KOPT-K1 (cell line): ENCODE data around the gene SLC12A8.

Experiments used
- H3K27ac ChIP-seq: fragments of 200-600 bp; sonication (generic); 2 replicates; pipeline ENCODE4 v1.5.1; 2016; ENCODE audit warnings: antibody characterized with exemption, mild to moderate bottlenecking, low read depth, low read length; ENCODE audit not compliant: poor library complexity, severe bottlenecking
- H3K36me3 ChIP-seq: fragments of 200-600 bp; sonication (generic); 2 replicates; pipeline ENCODE4 v1.5.1; 2017; ENCODE audit warnings: antibody characterized with exemption, mild to moderate bottlenecking, low read length, moderate library complexity; ENCODE audit not compliant: insufficient read depth
- H3K9me3 ChIP-seq: fragments of 200-600 bp; sonication (generic); 2 replicates; pipeline ENCODE4 v1.5.1; 2017; ENCODE audit warnings: antibody characterized with exemption, low read length, mild to moderate bottlenecking; ENCODE audit not compliant: insufficient read depth, poor library complexity, severe bottlenecking

The SLC12A8 gene

GRCh38 chr3:125157183-125157582 lies 55.4 kb downstream of the SLC12A8 start:
- Histone ChIP-seq H3K36me3 (no peaks in the 10 kb centered on the region), H3K27ac (no peak overlapping the region), H3K9me3 (no peaks in the 10 kb centered on the region)

- H3K9me3 ChIP-seq: no peaks in the 10 kb centered on the region
- H3K36me3 ChIP-seq: no peaks in the 10 kb centered on the region
- no peak overlapping the region for H3K27ac ChIP-seq
These were observed 56.1 kb downstream of the SLC12A8 start for GRCh38 chr3:125156456-125156855.

GRCh38 chr3:125154800-125155269 lies 57.7 kb downstream of the SLC12A8 start:
- Histone ChIP-seq H3K27ac (no peak overlapping the region), H3K9me3 (no peaks in the 10 kb centered on the region)

GRCh38 chr3:125154110-125154509 lies 58.4 kb downstream of the SLC12A8 start:
- no peaks in the 10 kb centered on the region for H3K36me3 ChIP-seq
- H3K27ac ChIP-seq: no peak overlapping the region
- no peaks in the 10 kb centered on the region for H3K9me3 ChIP-seq

More at GRCh38 chr3:125154800-125155269, 57.7 kb downstream of the SLC12A8 start:
- no peaks in the 10 kb centered on the region for H3K36me3 ChIP-seq

- H3K9me3 ChIP-seq: no peaks in the 10 kb centered on the region
- no peak overlapping the region for H3K27ac ChIP-seq
- H3K36me3 ChIP-seq: no peaks in the 10 kb centered on the region
These were observed 59.6 kb downstream of the SLC12A8 start for GRCh38 chr3:125152951-125153350.

GRCh38 chr3:125151916-125152315 lies 60.6 kb downstream of the SLC12A8 start:
- Histone ChIP-seq H3K36me3 (no peaks in the 10 kb centered on the region), H3K9me3 (no peaks in the 10 kb centered on the region), H3K27ac (no peak overlapping the region)

- Histone ChIP-seq H3K36me3 (no peaks in the 10 kb centered on the region), H3K9me3 (no peaks in the 10 kb centered on the region), H3K27ac (no peak overlapping the region)
These were observed 61.1 kb downstream of the SLC12A8 start for GRCh38 chr3:125151442-125151817.

GRCh38 chr3:125150525-125151441 lies 61.8 kb downstream of the SLC12A8 start:
- no peaks in the 10 kb centered on the region for H3K36me3 ChIP-seq
- no peak overlapping the region for H3K27ac ChIP-seq
- H3K9me3 ChIP-seq: no peaks in the 10 kb centered on the region

GRCh38 chr3:125149462-125149861 lies 63.1 kb downstream of the SLC12A8 start:
- H3K9me3 ChIP-seq: no peaks in the 10 kb centered on the region
- no peak overlapping the region for H3K27ac ChIP-seq
- no peaks in the 10 kb centered on the region for H3K36me3 ChIP-seq

GRCh38 chr3:125148836-125149235 lies 63.7 kb downstream of the SLC12A8 start:
- no peaks in the 10 kb centered on the region for H3K9me3 ChIP-seq
- no peaks in the 10 kb centered on the region for H3K36me3 ChIP-seq
- no peak overlapping the region for H3K27ac ChIP-seq

GRCh38 chr3:125148016-125148812 lies 64.3 kb downstream of the SLC12A8 start:
- Histone ChIP-seq H3K36me3 (no peaks in the 10 kb centered on the region), H3K27ac (no peak overlapping the region), H3K9me3 (no peaks in the 10 kb centered on the region)

- H3K27ac ChIP-seq: no peak overlapping the region
- H3K36me3 ChIP-seq: no peaks in the 10 kb centered on the region
- no peaks in the 10 kb centered on the region for H3K9me3 ChIP-seq
These were observed 65.1 kb downstream of the SLC12A8 start for GRCh38 chr3:125147491-125147820.

- H3K27ac ChIP-seq: no peak overlapping the region
- no peaks in the 10 kb centered on the region for H3K36me3 ChIP-seq
- no peaks in the 10 kb centered on the region for H3K9me3 ChIP-seq
These were observed 65.7 kb downstream of the SLC12A8 start for GRCh38 chr3:125146626-125147490.

GRCh38 chr3:125145751-125146475 lies 66.6 kb downstream of the SLC12A8 start:
- no peaks in the 10 kb centered on the region for H3K9me3 ChIP-seq

More at GRCh38 chr3:125145751-125146475, 66.6 kb downstream of the SLC12A8 start:
- Histone ChIP-seq H3K36me3 (no peaks in the 10 kb centered on the region), H3K27ac (no peak overlapping the region)
